SK-N-SH (cell line): ENCODE data around the gene NOCT.

Experiments used
- TAF1 ChIP-seq: IDR thresholded peaks from 2 replicates; pipeline ENCODE4 v1.6.1; 2012; ENCODE audit warnings: low read depth, mild to moderate bottlenecking, low read length, moderate library complexity, borderline replicate concordance
- TF ChIP-seq, protein P1 (sequence below): fragments of 150-350 bp; IDR thresholded peaks from 2 replicates; pipeline ENCODE4 v1.6.1; 2017; ENCODE audit warnings: antibody characterized with exemption, low read length, low read depth, borderline replicate concordance
- TF ChIP-seq, protein P2 (sequence below): fragments of 200-600 bp; sonication (generic); IDR thresholded peaks from 2 replicates; pipeline ENCODE4 v1.6.1; 2017; ENCODE audit warnings: antibody characterized with exemption, mild to moderate bottlenecking, moderate library complexity

DNA sequence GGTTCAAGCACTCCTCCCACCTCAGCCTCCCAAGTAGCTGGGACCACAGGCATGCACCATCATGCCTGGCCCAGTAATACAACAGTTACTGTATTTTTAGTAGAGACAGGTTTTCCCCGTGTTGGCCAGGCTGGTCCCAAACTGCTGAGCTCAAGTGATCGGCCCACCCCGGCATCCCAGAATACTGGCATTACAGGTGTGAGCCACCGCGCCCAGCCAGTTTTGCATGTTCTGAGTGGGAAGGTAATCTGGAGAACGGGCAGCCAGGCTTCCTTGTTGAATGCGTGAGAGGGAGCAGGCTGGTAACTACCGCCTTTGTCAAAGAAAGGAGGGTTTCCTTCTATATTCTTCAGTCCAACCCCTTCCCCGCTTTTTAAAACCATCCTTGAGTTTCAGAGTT lies 9.1 kb downstream of the NOCT start:
- no peak for TF ChIP-seq TAF1
- TF ChIP-seq, protein P1, sequence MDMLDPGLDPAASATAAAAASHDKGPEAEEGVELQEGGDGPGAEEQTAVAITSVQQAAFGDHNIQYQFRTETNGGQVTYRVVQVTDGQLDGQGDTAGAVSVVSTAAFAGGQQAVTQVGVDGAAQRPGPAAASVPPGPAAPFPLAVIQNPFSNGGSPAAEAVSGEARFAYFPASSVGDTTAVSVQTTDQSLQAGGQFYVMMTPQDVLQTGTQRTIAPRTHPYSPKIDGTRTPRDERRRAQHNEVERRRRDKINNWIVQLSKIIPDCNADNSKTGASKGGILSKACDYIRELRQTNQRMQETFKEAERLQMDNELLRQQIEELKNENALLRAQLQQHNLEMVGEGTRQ = no peak
- TF ChIP-seq, protein P2, sequence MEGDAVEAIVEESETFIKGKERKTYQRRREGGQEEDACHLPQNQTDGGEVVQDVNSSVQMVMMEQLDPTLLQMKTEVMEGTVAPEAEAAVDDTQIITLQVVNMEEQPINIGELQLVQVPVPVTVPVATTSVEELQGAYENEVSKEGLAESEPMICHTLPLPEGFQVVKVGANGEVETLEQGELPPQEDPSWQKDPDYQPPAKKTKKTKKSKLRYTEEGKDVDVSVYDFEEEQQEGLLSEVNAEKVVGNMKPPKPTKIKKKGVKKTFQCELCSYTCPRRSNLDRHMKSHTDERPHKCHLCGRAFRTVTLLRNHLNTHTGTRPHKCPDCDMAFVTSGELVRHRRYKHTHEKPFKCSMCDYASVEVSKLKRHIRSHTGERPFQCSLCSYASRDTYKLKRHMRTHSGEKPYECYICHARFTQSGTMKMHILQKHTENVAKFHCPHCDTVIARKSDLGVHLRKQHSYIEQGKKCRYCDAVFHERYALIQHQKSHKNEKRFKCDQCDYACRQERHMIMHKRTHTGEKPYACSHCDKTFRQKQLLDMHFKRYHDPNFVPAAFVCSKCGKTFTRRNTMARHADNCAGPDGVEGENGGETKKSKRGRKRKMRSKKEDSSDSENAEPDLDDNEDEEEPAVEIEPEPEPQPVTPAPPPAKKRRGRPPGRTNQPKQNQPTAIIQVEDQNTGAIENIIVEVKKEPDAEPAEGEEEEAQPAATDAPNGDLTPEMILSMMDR = no peak
